HK-2 (cell line): Measurements from ENCODE around the gene FGD2.

Source experiments
- DNase-seq: peaks from one replicate; pipeline ENCODE4 v3.0.0-alpha.2; 2018; ENCODE audit not compliant: unreplicated experiment

Gene FGD2

DNA sequence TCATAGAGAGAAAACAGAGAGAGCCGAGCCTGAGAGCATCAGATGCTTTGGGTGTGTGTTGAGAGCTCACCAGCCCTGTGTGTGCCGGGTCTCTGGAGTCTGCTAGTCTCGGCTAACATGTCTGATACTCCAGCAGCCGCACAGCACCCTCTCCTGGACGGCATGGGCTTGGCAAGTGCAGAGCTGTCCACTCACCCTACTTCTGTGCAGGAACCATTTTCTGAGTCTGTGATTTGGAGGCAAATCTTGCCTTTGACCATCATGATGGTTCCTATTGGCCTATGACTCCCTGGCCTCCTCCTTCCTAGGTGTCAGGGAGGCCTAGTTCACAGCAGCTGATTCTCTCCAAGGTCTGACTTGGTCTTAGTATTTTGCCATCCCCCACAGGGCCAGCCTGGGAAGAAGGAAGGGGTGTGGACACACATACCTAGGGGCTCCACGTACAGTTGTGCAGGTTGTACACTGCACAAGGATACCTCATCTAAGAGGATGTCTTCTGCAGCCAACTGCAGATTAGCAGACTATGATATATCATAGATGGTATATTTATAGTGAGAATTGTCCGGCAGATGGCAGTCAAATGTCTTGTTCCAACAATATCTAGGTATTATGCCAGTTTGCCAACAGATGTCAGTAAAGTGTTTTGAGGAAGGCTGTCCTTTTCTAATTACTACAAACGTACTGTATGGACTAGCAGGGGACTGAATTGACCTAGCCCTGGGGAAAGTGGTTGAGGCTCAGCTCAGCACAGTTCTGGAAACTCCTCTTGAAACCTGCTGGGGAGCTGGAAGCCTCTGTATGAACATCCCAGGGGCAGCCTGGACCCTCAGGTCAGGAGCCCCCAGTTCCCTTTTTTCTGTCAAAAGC is 13.0 kb downstream of the FGD2 start:
- DNase-seq, result peak; percentile 83

DNA sequence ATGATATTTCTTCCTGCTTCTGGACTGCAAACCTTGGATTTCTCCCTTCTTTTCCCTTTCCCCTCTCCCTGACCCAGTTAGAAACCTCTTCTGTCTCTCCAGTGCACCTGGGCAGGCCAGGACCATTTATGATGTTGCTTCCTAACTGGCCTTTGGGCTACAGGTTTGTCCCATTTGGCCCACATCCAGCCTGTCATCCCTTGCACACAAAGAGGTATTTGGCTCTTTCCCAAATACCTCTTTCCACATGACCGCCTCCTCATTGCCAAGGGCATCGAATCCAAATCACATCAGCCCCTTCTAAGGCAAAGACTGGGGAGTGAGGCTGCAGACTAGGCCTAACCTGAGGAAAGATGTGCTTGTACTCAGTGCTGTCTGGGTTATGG is 13.6 kb downstream of the FGD2 start:
- peak; percentile 38 for DNase-seq

DNA sequence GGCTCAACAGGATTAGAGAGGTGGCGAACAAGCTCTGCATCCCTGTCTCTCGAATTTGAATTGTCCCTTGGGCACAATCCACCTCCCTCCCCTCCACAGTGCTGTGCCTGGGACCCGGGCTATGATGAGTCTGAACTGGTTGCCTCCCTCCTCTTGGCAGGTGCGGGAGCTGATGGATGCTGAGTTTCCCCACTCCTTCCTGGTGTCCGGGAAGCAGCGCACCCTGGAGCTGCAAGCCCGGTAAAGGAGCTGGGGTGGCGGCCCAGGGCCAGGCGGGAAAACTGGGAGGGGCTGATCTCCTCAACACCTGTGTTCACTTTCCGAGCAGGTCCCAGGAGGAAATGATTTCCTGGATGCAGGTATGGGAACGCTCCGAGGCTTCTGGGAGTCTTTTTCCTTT is 14.9 kb downstream of the FGD2 start:
- no peak for DNase-seq

DNA sequence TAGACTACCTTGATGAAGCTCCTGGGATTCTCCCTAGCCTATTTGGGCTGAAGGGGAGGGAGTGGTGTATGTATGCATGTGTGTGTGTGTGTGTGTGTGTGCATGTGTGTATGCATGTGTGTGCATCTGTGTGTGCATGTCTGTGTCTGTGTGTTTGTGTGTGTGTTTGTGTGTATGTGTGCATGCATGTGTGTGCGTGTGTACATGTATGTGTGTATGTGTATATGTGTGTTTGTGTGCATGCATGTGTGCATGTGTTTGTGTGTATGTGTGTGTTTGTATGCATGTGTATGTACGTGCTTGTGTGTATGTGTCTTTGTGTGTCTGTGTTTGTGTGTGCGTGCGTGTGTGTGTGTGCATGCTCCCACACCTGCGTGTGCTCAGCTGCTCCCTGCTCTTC is 15.4 kb downstream of the FGD2 start:
- DNase-seq, result no peak

DNA sequence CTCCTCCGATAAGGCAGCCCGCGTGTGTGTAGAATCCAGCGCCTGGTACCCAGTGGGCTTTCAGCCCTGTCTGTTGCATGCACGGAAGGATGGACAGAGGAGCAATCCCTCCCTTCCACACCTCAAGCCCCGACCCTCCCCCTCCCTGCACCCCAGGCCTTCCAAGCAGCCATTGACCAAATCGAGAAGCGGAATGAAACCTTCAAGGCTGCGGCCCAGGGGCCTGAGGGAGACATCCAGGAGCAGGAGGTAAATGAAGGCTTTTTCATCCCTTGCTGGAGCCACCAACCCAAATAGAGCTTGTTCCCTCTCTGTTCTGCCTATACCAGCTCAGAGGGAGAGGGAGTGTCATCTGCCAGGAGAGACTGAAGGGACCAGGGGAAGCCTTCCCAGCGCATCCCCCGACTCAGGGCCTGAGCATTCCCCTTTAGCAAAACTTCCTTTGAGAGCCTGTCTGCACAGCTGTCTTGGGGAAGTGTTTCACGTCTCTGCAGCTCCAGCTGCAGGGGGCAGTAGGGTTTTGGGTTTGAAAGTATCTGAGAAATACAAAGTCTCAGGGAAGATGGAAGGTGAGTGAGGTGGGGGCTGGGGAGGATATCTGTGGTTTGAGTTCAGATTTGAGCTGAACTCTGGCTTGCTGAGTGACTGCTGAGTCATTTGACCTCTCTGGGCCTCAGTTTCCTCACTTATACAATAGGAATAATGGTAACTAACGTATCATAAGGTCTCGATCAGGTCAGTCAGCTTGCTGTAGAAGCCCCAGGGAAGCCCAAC is 16.1 kb downstream of the FGD2 start:
- DNase-seq, result no peak

DNA sequence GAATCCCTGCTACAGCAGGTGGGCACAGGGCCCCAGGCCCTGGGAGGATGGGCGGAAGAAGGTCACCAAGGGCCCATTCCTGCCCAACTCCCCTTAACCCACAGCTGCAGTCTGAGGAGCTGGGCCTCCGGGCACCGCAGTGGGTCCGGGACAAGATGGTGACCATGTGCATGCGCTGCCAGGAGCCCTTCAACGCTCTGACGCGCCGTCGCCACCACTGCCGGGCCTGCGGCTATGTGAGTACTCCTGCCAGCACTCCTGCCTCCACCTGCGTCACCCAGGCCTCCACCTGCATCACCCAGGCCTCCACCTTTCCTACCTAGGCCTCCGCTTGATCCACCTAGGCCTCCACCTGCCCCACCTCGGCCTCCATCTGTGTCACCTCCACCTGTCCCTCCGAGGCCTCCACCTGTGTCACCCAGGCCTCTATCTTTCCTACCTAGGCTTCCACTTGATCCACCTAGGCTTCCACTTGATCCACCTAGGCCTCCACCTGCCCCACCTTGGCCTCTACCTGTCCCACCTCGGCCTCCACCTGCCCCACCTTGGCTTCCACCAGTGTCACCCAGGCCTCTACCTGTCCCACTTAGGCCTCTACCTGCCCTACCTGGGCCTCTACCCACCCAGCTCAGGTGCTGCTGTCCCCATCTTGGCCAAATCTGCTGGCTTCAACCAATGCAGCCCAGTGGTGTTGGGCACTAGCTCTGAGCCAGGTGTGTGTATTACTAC is 16.8 kb downstream of the FGD2 start:
- DNase-seq, result no peak

DNA sequence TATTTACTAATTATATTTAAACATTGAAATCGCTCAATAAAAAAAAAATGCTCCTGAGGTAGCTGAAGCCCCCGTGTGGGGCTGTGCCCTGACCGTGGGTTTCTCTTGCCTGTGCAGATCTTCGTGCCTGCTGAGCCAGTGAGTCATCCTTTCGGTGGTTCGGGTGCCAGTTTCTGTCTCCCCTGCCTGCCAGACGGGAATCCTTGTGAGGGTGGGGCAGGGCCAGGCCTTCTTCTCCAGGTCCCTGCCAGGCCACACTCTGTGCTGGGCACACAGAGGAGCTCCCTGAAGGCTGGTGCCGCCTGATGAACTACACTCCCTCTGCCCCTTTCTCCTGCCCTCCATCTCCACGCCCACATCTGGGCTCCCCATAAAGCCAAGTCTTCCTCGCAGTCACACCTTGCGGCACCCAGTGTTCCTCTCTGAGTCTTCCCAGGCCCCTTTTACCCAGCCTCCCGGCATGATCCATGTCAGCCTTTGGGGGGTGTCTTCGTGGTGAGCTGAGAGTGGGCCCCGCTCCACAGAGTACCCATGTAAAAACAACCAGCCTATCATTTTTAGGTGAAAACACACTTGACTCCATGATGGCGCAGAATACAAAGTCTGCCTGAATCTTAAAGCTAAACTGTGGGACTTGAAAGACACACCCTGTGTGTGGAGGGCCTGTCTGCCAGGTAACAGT is 19.3 kb downstream of the FGD2 start:
- peak; percentile 54 for DNase-seq

DNA sequence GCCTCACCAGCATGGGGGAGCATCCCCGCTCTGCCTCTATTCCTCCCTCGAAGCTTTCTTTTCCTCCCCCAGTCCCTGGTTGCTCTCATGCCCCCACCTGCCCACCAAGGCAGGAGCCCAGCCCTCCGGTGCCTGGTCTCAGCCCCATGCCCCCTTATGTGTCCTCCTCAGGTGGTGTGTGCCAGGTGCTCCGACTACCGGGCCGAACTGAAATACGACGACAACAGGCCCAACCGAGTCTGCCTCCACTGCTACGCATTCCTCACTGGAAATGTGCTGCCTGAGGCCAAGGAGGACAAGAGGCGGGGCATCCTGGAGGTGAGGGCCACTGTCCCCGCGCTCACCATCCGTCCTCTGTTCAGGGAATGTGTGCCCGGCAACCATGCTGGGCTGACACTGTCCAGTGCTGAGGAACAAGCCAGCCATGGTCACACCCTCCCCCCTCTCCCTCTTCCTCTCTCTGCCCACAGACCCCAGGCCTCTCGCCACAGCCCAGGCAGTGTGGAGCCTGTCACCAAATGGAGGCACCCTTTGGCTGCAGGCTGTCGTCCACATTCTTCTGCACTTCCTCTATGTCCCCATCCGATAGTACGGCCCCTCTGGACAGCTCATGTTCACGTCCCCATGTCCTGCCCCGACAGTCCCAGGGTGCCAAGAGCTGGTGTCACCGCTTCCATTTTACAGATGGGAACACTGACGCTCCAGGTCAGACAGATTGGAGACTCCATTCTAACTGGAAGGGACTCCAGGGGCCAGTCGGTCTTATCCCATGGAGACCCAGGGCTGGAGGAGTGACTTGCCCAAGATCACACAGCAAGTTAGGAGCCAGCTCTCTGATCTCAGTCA is 20.4 kb downstream of the FGD2 start:
- DNase-seq, result no peak

DNA sequence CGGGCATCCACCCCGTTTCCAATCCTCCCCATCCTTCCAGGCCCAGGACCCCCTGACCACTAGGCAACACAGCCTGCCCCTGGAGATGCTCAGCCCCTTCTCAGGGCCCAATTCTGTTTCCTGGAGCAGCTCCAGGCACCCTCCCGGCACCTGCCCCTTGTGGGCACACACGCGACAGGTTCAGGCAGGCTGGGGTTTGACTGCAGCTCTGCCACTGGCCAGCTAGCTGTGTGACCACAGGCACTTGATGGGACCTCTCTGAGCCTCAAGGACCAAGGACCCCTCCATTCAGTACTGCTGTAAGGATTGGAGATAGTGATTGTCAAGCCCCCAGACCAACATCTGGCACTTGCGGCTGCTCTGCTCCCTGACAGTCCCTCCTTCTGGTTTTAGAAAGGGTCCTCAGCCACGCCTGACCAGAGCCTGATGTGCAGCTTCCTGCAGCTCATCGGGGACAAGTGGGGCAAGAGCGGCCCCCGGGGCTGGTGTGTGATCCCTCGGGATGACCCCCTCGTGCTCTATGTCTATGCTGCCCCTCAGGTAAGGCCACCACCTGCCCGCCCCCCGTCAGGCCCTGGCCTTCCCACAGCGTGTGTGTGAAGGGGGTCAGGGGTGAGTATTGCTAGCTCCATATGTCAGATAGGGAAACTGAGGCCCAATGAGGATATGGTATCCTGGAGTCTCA is 21.7 kb downstream of the FGD2 start:
- DNase-seq, result no peak

DNA sequence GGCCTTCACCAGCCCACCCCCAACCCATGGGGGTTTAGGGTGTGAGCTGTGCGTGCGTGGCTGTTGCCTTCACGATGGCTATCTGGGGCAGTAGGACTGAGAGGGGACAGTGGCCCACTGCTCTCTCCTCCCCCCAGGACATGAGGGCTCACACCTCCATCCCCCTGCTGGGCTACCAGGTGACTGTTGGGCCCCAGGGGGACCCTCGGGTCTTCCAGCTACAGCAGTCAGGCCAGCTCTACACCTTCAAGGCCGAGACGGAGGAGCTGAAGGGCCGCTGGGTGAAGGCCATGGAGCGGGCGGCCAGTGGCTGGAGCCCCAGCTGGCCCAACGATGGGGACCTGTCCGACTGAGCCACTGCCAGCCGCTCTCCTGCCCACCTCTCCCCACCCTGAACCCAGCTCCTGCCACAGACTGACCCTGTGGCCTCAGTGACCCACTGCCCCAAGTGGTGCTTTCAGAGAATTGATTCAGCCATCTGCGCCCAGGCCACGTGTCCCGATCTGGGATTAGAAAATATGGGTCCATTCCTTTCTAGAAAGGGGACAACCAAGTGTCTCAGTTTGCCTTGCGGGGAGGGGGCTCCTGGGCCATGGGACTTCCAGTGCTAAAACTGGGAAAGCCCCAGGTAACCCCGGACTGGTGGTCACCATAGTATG is 22.5 kb downstream of the FGD2 start:
- DNase-seq, result no peak

DNA sequence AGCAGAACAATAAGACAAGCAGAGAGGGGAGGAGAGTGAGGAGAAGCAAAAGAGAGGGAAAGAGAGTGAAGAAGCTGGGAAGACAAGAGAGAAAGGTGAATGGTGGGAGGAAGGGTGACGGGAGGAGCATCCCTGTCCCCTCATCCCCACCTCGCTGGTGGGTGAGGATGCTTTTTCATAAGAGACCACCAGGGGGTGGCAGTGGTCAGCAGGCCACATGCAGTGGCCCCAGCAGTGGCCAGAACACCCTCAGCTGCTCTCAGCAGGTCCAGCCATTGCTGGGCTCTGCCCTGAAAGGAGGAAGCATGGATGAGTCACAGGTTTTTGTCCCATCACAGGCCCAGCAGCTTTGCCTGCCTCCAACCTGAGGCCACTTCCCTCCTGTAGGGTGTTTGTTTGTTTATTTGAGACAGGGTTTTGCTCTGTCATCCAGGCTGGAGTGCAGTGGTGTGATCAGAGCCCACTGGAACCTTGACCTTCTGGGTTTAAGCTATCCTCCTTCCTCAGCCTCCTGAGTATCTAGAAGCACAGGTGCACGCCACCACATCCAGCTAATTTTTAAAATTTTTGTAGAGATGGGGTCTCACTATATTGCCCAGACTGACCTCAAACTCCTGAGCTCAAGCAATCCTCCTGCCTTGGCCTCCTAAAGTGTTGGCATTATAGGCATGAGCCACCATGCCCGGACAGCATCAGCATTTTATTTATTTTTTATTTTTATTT is 24.0 kb downstream of the FGD2 start:
- peak; percentile 71 for DNase-seq

DNA sequence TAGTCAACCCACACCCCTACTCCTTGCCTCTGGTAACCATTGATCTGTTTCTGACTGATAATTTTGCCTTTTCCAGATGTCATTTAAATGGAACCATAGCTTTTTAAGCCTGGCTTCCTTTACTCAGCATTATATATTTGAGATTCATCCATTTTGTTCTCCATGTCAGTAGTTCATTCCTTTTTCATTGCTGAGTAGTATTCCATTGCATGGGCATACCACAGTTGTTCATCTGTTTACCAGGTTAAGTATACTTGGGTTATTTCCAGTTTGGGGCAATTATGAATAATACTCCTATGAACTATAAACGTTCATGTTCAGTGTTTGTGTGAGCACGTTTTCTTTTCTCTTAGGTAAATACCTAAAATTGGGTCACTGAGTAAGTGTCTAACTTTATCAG is 25.1 kb downstream of the FGD2 start:
- no peak for DNase-seq

DNA sequence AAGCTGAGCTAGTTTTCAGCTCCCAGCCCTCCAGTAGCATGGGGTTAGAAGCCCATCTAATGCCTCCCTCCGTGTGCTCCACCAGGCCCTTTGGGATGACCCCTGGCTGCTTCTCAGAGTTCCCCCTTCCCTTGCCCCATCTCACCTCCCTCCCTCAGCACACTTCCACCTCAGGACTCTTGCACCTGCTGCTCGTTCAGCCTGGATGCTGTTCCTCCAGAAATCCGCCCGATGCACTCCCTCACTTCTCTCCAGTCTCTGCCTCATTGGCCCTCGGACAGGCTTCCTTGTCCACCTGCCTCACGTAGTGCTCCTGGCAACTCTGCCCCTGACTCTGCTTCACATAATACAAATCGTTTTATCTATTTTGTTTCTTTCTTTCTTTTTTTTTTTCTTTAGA is 26.8 kb downstream of the FGD2 start:
- no peak for DNase-seq

DNA sequence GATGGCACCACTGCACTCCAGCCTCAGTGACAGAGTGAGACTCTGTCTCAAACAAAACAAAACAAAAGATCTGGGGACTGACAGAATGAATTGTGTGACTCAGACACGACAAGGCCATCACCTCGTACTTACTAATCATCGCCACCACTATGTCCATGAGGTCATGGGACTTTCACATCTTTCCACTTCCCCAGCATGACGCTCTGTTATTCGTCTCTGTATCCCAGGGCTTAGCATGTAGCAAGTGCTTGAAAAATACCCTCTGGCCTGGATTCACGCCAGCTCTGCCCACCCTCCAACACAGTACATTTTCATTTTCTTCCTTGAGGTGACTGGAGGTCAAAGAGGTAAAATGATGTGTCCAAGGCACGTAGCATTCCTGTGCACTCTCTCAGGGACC is 27.8 kb downstream of the FGD2 start:
- DNase-seq, result no peak

DNA sequence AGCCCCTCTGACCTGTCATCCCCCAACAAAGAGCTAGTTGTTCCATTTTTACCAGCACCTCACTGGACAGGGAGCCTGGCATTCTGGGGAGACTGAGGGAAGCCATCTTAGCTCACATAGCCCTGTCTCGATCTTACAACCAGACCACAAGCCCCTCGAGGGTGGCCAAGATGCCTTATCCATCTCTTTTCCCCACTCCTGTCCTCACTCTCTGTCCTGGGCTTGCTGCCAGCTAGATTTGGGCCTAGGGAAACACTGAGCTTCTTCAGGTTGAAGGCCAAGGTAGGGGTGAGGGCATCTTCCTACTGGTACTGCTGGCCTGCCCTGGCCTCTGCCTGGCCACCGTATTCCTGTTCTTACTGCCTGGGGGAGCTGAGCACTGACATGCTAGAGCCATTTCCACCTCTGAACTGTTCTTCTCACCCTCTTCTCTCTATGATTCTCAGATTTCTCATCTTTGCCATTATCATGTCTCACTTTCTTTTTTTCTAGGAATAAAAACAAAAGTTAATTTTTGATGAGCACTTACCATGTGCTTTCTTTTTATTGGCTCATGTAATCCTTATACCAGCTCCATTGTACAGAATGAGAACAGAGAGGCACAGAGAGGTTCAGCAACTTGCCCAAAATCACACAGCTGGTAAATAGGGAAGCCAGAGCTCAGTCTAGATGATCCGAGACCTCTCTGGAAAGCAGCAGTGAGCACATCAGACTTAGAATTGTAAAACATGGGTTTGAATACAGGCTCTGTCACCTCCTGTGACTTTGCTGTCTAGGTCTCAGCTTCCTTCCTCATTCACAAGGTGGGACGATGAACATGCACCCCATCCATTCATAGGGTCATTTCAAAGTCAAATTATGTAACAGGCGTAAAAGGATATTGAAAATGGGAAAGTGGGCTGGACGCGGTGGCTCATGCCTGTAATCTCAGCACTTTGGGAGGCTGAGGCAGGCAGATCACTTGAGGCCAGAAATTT is 28.7 kb downstream of the FGD2 start:
- DNase-seq, result no peak

DNA sequence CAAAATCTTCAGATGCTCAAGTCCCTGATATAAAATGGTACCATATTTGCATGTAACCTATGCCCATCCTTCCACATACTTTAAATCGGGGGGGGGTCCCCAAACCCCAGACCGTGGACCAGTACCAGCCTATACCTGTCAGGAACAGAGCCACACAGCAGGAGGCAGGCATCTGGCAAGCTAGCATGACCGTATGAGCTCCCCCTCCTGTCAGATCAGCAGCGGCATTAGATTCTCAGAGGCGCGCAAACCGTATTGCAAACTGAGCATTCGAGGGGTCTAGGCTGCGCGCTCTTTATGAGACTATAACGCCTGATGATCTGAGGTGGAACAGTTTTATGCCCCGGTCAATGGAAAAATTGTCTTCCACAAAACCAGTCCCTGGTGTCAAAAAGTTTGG is 30.7 kb downstream of the FGD2 start:
- DNase-seq, result no peak

DNA sequence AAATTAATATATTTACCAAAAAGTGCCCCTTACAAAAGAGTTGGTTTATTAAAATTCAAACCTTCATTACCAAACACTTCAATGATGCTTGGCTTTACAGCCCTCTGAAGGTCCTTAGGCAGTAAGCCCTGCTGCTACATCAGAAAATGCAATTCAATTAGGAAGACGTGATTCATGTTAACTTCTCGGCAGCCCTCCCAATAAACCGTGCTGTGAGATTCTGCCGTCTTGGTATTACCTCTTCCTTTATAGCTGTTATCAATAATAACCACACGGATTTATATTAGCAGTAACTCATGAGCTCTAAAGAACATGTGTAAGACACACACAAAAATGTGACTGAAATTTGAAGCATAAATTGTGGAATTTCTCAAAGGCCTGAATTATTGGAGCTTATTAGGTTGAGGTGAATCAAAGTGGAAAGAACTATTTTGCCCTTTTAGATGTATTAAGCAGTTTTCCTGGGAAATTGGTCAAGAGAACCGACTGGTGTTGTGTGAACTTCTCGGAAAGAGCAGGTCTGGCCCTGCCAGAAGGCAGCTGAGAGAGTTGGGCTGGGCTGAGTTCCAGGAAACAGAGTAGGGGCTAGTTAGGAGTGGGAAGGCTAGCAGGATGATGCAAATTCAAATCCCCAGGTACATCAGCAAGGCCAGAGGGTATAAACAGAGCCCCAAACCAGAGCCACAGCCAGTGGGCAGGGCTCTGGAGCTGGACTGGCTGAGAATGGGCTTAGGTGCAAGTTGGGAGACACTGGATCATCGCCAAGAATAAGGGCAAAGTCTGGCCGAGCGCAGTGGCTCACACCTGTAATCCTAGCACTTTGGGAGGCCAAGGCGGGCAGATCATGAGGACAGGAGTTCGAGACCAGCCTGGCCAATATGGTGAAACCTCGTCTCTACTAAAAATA is 33.1 kb downstream of the FGD2 start:
- DNase-seq, result no peak
